ENCODE results near the gene DNAJC5.
A peak's percentile ranks its signal among the peaks of the same experiment; 100 is the strongest.
"Not testable (repeated sequence)": the region's sequence is repeated elsewhere in the genome, so short reads cannot be mapped to it uniquely, and the experiment has no call there.

DNAJC5 gene

DNA sequence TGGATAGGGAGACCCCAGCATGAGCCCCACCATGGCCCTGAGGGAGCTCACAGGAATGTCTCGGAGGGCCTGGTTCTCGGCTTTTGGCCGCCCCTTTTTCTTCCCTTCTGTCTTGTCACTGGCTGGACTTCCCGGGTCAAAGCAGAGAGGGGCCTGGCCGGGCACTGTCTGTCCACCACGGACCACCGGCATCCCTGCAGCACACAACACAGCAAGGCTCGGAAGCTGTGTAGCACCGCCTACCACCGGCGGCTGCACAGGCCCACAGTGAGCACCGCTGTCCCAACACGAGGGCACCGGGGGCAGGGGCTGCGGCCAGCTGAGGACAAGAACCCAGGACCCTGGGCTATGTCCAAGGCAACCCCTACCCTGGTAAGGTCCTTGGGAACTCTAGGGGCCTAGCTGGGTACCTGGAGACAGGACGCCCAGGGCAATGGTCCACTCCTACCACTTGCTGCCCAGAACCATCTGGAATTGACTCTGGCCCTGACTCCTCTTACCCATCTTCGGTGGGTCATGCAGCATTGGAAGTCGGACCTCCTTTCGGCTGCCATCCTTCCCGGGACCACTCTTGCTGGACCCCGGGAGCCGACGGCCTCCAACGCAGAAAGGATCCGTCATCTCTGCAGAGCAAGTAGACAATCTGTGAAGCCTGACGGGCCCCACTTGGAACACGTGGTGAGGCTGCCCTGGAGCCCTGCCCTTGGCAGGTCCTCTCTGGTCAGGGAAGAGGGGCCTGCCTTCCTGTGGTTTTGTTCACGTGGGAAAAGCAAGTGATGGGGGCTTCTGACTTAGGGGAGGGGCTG, 72.6 kb downstream of the DNAJC5 start:
- Histone ChIP-seq H3K27me3 (ENCODE audit: control insufficient read depth in 2 of 2, insufficient read depth in 2 of 2, low read length in 2 of 2) (peaks cover 7 to 8% of the 10 kb centered on the region in 2 donors), H3K27ac (ENCODE audit: low read depth in 2 of 2, low read length in 2 of 2) (no peak overlapping the region), H3K4me3 (ENCODE audit: low read length in 2 of 2) (no peak overlapping the region), H3K9ac (ENCODE audit: low read depth in 1 of 2, low read length in 2 of 2) (no peak overlapping the region), H3K4me1 (ENCODE audit: control insufficient read depth in 2 of 2, insufficient read depth in 2 of 2, low read length in 2 of 2) (peaks cover 0 to 9% of the 10 kb centered on the region in 2 donors), H3K36me3 (ENCODE audit: control insufficient read depth in 2 of 2, insufficient read depth in 2 of 2, low read length in 2 of 2) (peaks cover 0 to 7% of the 10 kb centered on the region in 2 donors), H3K9me3 (ENCODE audit: control insufficient read depth in 2 of 2, low read length in 2 of 2) (no peaks in the 10 kb centered on the region)

DNA sequence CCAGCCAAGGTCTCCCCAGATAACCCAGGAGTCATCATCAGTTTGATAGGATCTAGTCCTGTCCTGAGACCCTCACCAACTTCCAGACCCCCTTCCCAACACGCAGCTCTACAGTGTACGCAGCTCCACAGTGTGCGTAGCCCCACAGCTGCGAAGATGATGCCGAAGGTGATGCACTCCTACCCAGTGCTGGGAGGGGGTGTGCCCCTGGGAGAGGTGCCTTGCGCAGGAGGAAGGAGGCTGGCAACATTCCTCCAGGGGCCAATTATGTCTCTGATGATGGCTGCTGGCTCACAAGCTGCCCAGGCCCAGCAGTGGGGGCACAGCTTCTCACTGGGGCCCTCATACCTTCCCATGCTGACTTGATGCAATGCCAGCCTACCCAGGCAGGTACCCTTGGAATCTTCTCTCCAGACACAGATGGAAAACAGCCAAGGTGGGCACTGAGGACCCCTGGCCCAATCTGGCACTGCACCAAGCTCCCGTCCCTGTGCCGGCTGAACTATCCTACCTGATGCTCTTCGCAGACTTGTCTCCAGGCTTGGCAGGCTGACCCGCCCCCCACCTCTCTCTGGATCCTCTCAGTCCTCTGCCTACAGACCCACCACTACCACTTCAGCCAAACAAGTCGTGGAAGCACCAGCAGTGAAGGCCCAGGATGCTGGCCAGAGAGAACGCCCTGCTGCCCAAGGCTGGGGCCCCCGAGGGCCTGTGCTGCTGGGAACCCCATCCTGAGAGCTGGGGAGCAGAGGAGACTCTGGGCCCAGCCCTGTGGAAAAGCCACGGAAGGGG, 73.4 kb downstream of the DNAJC5 start:
- Histone ChIP-seq H3K4me1 (ENCODE audit: control insufficient read depth in 2 of 2, insufficient read depth in 2 of 2, low read length in 2 of 2) (peaks cover under 1 to 10% of the 10 kb centered on the region in 2 donors), H3K9ac (ENCODE audit: low read depth in 1 of 2, low read length in 2 of 2) (no peak overlapping the region), H3K9me3 (ENCODE audit: control insufficient read depth in 2 of 2, low read length in 2 of 2) (no peaks in the 10 kb centered on the region), H3K36me3 (ENCODE audit: control insufficient read depth in 2 of 2, insufficient read depth in 2 of 2, low read length in 2 of 2) (peaks cover 0 to 7% of the 10 kb centered on the region in 2 donors), H3K27me3 (ENCODE audit: control insufficient read depth in 2 of 2, insufficient read depth in 2 of 2, low read length in 2 of 2) (peaks cover 7 to 8% of the 10 kb centered on the region in 2 donors), H3K27ac (ENCODE audit: low read depth in 2 of 2, low read length in 2 of 2) (no peak overlapping the region), H3K4me3 (ENCODE audit: low read length in 2 of 2) (peak overlapping the region in 1 of 2 donors; percentile 65)

DNA sequence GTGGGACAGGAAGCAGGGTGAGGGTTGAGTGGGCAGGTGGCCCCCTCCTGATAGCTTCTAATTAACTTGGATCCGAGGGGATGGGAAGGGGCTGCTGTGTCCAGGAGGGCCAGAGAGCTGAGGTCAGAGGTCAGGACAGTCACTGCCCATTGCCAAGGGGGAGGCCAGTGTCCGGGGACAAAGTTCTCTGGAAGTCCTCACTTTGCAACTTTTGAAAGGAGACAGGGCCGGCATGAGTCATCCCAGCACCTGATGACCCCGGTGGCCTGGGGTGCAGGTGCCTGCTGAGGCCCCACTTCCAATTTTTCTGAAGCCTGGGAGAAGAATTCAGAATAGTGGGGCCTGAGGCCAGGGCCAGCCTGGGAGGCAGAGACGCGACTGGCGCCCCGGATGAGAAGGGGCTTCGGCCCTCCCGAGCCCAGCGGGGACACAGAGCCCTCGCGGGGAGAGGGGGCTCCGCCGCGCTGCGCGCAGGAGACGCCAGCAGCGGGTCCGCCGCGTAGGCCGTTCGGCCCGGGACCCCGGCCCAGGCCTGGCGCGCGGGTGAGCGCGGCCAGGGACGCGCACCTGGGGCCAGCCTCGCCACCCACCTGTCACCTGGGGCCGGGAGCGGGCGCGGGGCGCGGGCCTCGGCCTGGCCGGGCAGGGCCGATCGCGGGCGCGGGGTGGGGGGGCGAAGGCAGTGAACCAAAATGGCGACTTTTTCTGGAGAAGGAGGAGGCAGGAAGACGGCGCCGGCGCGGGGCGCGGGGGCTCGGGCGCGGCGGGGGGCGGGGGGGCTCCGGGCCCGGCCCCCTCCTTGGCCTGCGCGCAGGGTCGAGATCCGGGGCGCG, 74.2 kb downstream of the DNAJC5 start:
- Histone ChIP-seq H3K4me1 (ENCODE audit: control insufficient read depth in 2 of 2, insufficient read depth in 2 of 2, low read length in 2 of 2) (peaks cover 6 to 14% of the 10 kb centered on the region in 2 donors), H3K27me3 (ENCODE audit: control insufficient read depth in 2 of 2, insufficient read depth in 2 of 2, low read length in 2 of 2) (peaks cover 7 to 8% of the 10 kb centered on the region in 2 donors), H3K9me3 (ENCODE audit: control insufficient read depth in 2 of 2, low read length in 2 of 2) (no peaks in the 10 kb centered on the region), H3K4me3 (ENCODE audit: low read length in 2 of 2) (peak overlapping the region; percentile 44 to 65), H3K36me3 (ENCODE audit: control insufficient read depth in 2 of 2, insufficient read depth in 2 of 2, low read length in 2 of 2) (peaks cover 0 to 7% of the 10 kb centered on the region in 2 donors), H3K27ac (ENCODE audit: low read depth in 2 of 2, low read length in 2 of 2) (no peak overlapping the region), H3K9ac (ENCODE audit: low read depth in 1 of 2, low read length in 2 of 2) (peak overlapping the region; percentile 42 to 47)

DNA sequence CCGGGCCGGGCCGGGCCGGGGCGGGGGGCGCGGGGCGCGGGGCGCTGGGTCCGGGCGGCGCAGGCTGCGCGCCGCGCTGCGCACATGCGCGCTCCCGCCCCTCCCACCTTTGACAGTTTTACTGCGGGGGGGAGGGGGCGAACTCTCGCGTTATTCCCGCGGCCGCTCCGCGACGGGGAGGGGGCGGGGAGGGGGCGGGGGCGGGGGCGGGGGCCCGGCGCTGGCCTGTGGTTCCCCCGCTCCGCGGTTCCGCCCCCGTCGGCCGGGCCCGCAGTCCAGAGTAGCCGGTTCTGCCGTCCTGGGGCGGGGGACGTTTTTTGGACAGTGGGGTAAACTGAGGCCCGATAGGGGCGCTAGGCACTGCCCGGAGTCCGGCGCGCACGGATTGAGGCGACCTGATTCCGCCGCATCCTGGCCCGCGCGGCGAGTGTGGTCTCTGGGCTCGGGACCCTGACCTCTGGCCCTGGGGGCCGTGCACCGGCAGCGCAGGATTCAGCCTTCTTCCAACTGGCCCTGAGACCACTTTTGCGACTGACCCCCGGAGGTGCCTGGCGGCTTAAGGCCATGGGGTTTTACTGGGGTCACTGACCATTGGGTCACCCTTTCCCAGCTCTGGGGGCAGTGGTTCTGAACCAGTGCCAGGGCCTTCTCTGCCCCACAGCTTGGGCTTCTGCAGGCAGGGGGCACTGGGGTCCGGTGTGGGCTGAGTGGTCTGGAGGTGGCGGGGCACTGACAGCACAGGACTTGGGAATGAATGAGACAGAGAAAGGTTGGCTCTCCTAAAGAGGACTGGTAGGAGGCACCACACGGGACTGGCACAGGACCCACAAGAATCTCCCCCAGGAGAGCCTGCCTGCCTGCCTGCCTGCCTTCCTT, 75.2 kb downstream of the DNAJC5 start, which contains the start of gene ZNF512B:
Gene ZNF512B, minus strand, starts transcription at position 93 of the 876 bp plus-strand sequence. CDS start 1,980 bp downstream, outside the sequence.
- Histone ChIP-seq H3K4me3 (ENCODE audit: low read length in 2 of 2) (peak within 1 kb of the TSS; percentile 44 to 65), H3K36me3 (ENCODE audit: control insufficient read depth in 2 of 2, insufficient read depth in 2 of 2, low read length in 2 of 2) (peaks cover 0 to 7% of the 10 kb centered on the region in 2 donors), H3K4me1 (ENCODE audit: control insufficient read depth in 2 of 2, insufficient read depth in 2 of 2, low read length in 2 of 2) (peaks cover 6 to 14% of the 10 kb centered on the region in 2 donors), H3K27me3 (ENCODE audit: control insufficient read depth in 2 of 2, insufficient read depth in 2 of 2, low read length in 2 of 2) (peaks cover 7 to 8% of the 10 kb centered on the region in 2 donors), H3K9ac (ENCODE audit: low read depth in 1 of 2, low read length in 2 of 2) (peak within 1 kb of the TSS; percentile 42 to 47), H3K9me3 (ENCODE audit: control insufficient read depth in 2 of 2, low read length in 2 of 2) (no peaks in the 10 kb centered on the region), H3K27ac (ENCODE audit: low read depth in 2 of 2, low read length in 2 of 2) (no peak within 1 kb of the TSS)

DNA sequence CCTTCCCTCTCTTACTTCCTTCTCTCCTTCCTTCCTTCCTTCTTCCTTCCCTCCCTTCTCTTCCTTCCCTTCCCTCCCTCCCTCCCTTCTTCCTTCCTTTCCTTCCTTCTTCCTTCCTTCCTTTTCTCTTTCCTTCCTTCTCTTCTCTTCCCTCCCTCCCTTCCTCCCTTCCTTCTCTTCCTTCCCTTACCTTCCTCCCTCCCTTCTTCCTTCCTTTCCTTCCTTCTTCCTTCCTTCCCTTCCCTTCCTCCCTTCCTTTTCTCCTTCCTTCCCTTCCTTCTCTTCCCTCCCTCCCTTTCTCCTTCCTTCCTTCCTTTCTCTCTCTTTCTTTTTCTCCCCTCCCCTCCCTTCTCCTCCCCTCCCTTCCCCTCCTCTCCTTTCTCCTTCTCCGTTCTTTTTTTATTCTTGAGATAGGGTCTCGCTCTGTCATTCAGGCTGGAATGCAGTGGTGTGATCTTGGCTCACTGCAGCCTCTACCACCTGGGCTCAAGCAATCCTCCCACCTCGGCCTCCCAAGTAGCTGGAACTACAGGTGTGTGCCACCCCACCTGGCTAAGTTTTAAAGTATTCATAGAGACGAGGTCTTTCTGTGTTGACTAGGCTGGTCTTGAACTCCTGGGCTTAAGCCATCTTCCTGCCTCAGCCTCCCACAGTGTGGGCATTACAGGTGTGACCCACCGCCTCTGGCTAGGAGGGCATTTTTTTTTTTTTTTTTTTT, 75.9 kb downstream of the DNAJC5 start:
- Histone ChIP-seq H3K9me3 (ENCODE audit: control insufficient read depth in 2 of 2, low read length in 2 of 2) (no peaks in the 10 kb centered on the region), H3K27me3 (ENCODE audit: control insufficient read depth in 2 of 2, insufficient read depth in 2 of 2, low read length in 2 of 2) (peaks cover 7 to 8% of the 10 kb centered on the region in 2 donors), H3K4me3 (ENCODE audit: low read length in 2 of 2) (no peak overlapping the region), H3K36me3 (ENCODE audit: control insufficient read depth in 2 of 2, insufficient read depth in 2 of 2, low read length in 2 of 2) (peaks cover 0 to 10% of the 10 kb centered on the region in 2 donors), H3K4me1 (ENCODE audit: control insufficient read depth in 2 of 2, insufficient read depth in 2 of 2, low read length in 2 of 2) (peaks cover 6 to 14% of the 10 kb centered on the region in 2 donors), H3K27ac (ENCODE audit: low read depth in 2 of 2, low read length in 2 of 2) (no peak overlapping the region), H3K9ac (ENCODE audit: low read depth in 1 of 2, low read length in 2 of 2) (no peak overlapping the region)

DNA sequence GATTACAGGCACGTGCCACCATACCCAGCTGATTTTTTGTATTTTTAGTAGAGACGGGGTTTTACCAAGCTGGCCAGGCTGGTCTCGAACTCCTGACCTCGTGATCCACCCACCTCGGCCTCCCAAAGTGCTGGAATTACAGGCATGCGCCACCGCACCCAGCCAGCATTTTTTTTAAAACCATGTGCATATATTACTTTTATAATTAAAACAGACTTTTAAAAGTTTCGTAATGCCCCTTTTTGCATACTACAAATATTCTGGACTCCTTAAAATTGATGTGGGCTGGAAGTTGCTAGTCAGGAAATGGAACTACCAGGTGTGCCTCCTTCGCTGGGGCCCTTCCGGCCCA, 77.0 kb downstream of the DNAJC5 start:
- peaks cover 6 to 14% of the 10 kb centered on the region in 2 donors for H3K4me1 ChIP-seq (ENCODE audit: control insufficient read depth in 2 of 2, insufficient read depth in 2 of 2, low read length in 2 of 2)
- H3K36me3 ChIP-seq (ENCODE audit: control insufficient read depth in 2 of 2, insufficient read depth in 2 of 2, low read length in 2 of 2); H3K9ac ChIP-seq (ENCODE audit: low read depth in 1 of 2, low read length in 2 of 2); H3K4me3 ChIP-seq (ENCODE audit: low read length in 2 of 2); H3K9me3 ChIP-seq (ENCODE audit: control insufficient read depth in 2 of 2, low read length in 2 of 2); H3K27me3 ChIP-seq (ENCODE audit: control insufficient read depth in 2 of 2, insufficient read depth in 2 of 2, low read length in 2 of 2); H3K27ac ChIP-seq (ENCODE audit: low read depth in 2 of 2, low read length in 2 of 2): not testable (repeated sequence)

DNA sequence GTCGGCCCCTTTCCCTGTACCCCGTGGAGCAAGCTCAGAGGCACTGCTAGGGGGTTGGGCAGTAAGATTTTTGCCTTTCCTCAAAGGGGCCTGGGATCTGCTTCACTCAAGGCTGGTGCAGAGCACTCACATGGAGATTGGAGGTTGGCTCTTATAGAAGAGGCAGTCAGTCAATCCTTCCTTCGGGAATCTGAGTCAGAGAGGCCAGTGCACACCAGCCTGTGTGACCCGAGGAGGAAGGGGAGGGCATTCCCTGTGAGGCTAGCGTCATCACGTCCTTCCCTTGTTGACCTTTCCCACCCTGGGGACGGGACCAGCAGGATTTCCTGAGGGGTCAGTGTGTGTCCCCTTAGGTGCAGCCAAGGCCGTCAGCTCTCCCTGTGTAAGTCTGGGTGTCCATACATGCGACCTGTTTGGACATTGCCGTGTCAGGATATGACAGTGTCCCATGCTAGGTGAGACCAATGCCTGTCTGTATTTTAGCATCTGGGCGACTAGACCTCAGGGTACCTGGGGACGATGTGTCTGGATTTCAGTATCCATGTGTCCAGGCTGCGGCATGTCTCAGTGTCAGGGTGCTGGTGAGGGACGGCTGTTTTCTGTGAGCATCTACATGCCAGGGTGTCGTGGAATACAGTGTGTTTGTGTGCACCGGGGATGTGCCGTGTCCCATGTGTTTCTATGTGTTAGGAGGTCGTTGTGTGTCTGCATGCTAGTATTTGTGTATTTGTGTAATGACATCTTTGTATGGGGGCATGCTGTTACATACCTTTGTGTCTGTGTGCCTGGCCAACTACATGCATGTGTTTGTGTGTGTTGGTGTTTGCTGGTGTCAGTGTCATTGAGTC, 77.6 kb downstream of the DNAJC5 start:
- Histone ChIP-seq H3K27me3 (ENCODE audit: control insufficient read depth in 2 of 2, insufficient read depth in 2 of 2, low read length in 2 of 2) (peaks cover 7 to 11% of the 10 kb centered on the region in 2 donors), H3K27ac (ENCODE audit: low read depth in 2 of 2, low read length in 2 of 2) (no peak overlapping the region), H3K9ac (ENCODE audit: low read depth in 1 of 2, low read length in 2 of 2) (no peak overlapping the region), H3K9me3 (ENCODE audit: control insufficient read depth in 2 of 2, low read length in 2 of 2) (no peaks in the 10 kb centered on the region), H3K4me1 (ENCODE audit: control insufficient read depth in 2 of 2, insufficient read depth in 2 of 2, low read length in 2 of 2) (peaks cover 6 to 15% of the 10 kb centered on the region in 2 donors), H3K36me3 (ENCODE audit: control insufficient read depth in 2 of 2, insufficient read depth in 2 of 2, low read length in 2 of 2) (peaks cover 0 to 4% of the 10 kb centered on the region in 2 donors), H3K4me3 (ENCODE audit: low read length in 2 of 2) (no peak overlapping the region)

DNA sequence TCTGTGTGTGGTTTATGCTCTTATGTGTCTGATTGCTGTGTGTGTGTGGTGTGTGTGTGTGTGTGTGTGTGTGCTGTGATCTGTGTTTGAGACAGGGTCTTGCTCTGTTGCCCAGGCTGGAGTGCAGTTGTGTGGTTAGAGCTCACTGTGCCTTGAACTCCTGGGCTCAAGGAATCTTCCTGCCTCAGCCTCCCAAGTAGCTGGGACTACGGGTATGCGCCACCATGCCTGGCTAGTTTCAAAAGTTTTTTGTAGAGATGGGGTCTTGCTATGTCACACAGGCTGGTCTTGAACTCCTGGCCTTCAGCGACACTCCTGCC, 78.2 kb downstream of the DNAJC5 start:
- Histone ChIP-seq H3K4me3 (ENCODE audit: low read length in 2 of 2) (no peak overlapping the region), H3K4me1 (ENCODE audit: control insufficient read depth in 2 of 2, insufficient read depth in 2 of 2, low read length in 2 of 2) (peaks cover 6 to 21% of the 10 kb centered on the region in 2 donors), H3K27ac (ENCODE audit: low read depth in 2 of 2, low read length in 2 of 2) (no peak overlapping the region), H3K27me3 (ENCODE audit: control insufficient read depth in 2 of 2, insufficient read depth in 2 of 2, low read length in 2 of 2) (peaks cover 7 to 11% of the 10 kb centered on the region in 2 donors), H3K9ac (ENCODE audit: low read depth in 1 of 2, low read length in 2 of 2) (no peak overlapping the region), H3K36me3 (ENCODE audit: control insufficient read depth in 2 of 2, insufficient read depth in 2 of 2, low read length in 2 of 2) (peaks cover 0 to 4% of the 10 kb centered on the region in 2 donors), H3K9me3 (ENCODE audit: control insufficient read depth in 2 of 2, low read length in 2 of 2) (no peaks in the 10 kb centered on the region)

Data from mucosa of rectum (tissue), 2 donors.